HG03439 (cell line): ENCODE data around the gene KSR1.

ENCODE experiments used
- ATAC-seq: cut with Tn5 transposase; IDR thresholded peaks from one replicate; pipeline ENCODE4 v1.9.1; 2021; ENCODE audit warnings: mild to moderate bottlenecking, moderate library complexity; ENCODE audit not compliant: unreplicated experiment

The KSR1 gene

GRCh38 chr17:27547301-27547683 lies 91.0 kb downstream of the KSR1 start:
- ATAC-seq: no peak

- no peak for ATAC-seq
Measured at GRCh38 chr17:27548369-27548768, 92.1 kb downstream of the KSR1 start.

GRCh38 chr17:27549251-27549893 lies 93.1 kb downstream of the KSR1 start:
- ATAC-seq: no peak

GRCh38 chr17:27550291-27550930 lies 94.2 kb downstream of the KSR1 start:
- ATAC-seq: no peak

- no peak for ATAC-seq
Measured at GRCh38 chr17:27550974-27551505, 94.8 kb downstream of the KSR1 start.

GRCh38 chr17:27551701-27552248 lies 95.5 kb downstream of the KSR1 start:
- no peak for ATAC-seq

- no peak for ATAC-seq
Measured at GRCh38 chr17:27552276-27552732, 96.1 kb downstream of the KSR1 start.

GRCh38 chr17:27553019-27553511 lies 96.8 kb downstream of the KSR1 start:
- ATAC-seq: no peak

- no peak for ATAC-seq
Measured at GRCh38 chr17:27554152-27554551, 97.9 kb downstream of the KSR1 start.

GRCh38 chr17:27554911-27555310 lies 98.7 kb downstream of the KSR1 start:
- ATAC-seq: no peak

- no peak for ATAC-seq
Measured at GRCh38 chr17:27555339-27555738, 99.1 kb downstream of the KSR1 start.

GRCh38 chr17:27558341-27558740 lies 102.1 kb downstream of the KSR1 start:
- ATAC-seq: no peak

- no peak for ATAC-seq
Measured at GRCh38 chr17:27558842-27559505, 102.7 kb downstream of the KSR1 start.

GRCh38 chr17:27559506-27560481 lies 103.5 kb downstream of the KSR1 start:
- no peak for ATAC-seq

- ATAC-seq: no peak
Measured at GRCh38 chr17:27560668-27561067, 104.4 kb downstream of the KSR1 start.

- ATAC-seq: no peak
Measured at GRCh38 chr17:27562777-27563455, 106.7 kb downstream of the KSR1 start.

GRCh38 chr17:27563532-27563931 lies 107.3 kb downstream of the KSR1 start:
- no peak for ATAC-seq

- ATAC-seq: no peak
Measured at GRCh38 chr17:27564463-27564862, 108.2 kb downstream of the KSR1 start.

- ATAC-seq: no peak
Measured at GRCh38 chr17:27565874-27566670, 109.8 kb downstream of the KSR1 start.
